Panc1 (cell line): ENCODE data around the gene TMEM201. TPM values are rescaled to one million over a fixed set of nuclear protein-coding genes. Genes with fewer than 3 reads are reported as not detected.

ENCODE experiments used
- ATAC-seq: fragments of 200-7000 bp; cut with Tn5 transposase; 2 replicates; pipeline ENCODE4 v1.9.1; 2020; ENCODE audit warnings: mild to moderate bottlenecking, moderate library complexity
- BruUV-seq: library from RNA; stranded (reverse); fragments of 400-500 nt; replicated peaks from 2 replicates; lab custom pipeline; 2021; lab: Mats Ljungman, UMichigan
- CTCF ChIA-PET: fragments of 300-600 bp; sonication (Branson Sonifier 250); formaldehyde crosslinking; loops from one replicate; lab custom pipeline; 2022; ENCODE audit warnings: antibody characterized with exemption; lab: Charles Lee
- POLR2A ChIA-PET: fragments of 300-600 bp; sonication (Branson Sonifier 250); formaldehyde crosslinking; loops from one replicate; lab custom pipeline; 2022; ENCODE audit warnings: antibody characterized with exemption; lab: Charles Lee
- DNase-seq: peaks from one replicate; pipeline ENCODE4 v3.0.0-alpha.2; 2010; ENCODE audit warnings: low read depth, low spot score
- H3K27ac ChIP-seq: 2 replicates; pipeline ENCODE4 v1.5.1; 2011; ENCODE audit warnings: mild to moderate bottlenecking, low read length, inconsistent platforms
- H3K27me3 ChIP-seq: fragments of 200-500 bp; sonication (Bioruptor generic); 2 replicates; pipeline ENCODE4 v1.6.0; 2014; ENCODE audit warnings: low read length, inconsistent platforms; ENCODE audit not compliant: control insufficient read depth, insufficient read depth
- H3K36me3 ChIP-seq: fragments of 200-500 bp; sonication (Bioruptor generic); 2 replicates; pipeline ENCODE4 v1.5.1; 2014; ENCODE audit warnings: inconsistent platforms, mild to moderate bottlenecking, low read length, moderate library complexity; ENCODE audit not compliant: control insufficient read depth, insufficient read depth
- H3K4me1 ChIP-seq: 2 replicates; pipeline ENCODE4 v1.5.1; 2011; ENCODE audit warnings: inconsistent platforms, mild to moderate bottlenecking, low read length, moderate library complexity; ENCODE audit not compliant: control insufficient read depth, insufficient read depth
- H3K4me3 ChIP-seq, 2 experiments: 2 replicates each; pipeline ENCODE4 v1.5.1; 2011 to 2012; ENCODE audit warnings: low read depth in 2 of 2, low read length in 2 of 2, mild to moderate bottlenecking in 2 of 2, inconsistent platforms in 1 of 2, moderate library complexity in 1 of 2
- H3K9me3 ChIP-seq: fragments of 200-500 bp; sonication (Bioruptor generic); 2 replicates; pipeline ENCODE4 v1.5.1; 2014; ENCODE audit warnings: low read depth, mild to moderate bottlenecking, inconsistent platforms, low read length, moderate library complexity; ENCODE audit not compliant: control insufficient read depth, insufficient read depth
- POLR2AphosphoS5 ChIP-seq: IDR thresholded peaks from 2 replicates; pipeline ENCODE4 v1.6.1; 2012; ENCODE audit warnings: mild to moderate bottlenecking, low read depth, low read length, moderate library complexity
- REST ChIP-seq, 2 experiments: IDR thresholded peaks; 2 replicates each; pipeline ENCODE4 v1.6.1; 2011 to 2012; ENCODE audit warnings: low read depth in 2 of 2, control low read depth in 1 of 2, low read length in 1 of 2, mild to moderate bottlenecking in 1 of 2, moderate library complexity in 1 of 2; ENCODE audit not compliant: insufficient read depth in 1 of 2
- SIN3A ChIP-seq: IDR thresholded peaks from 2 replicates; pipeline ENCODE4 v1.6.1; 2012; ENCODE audit warnings: low read depth, mild to moderate bottlenecking, low read length, moderate library complexity, borderline replicate concordance; ENCODE audit not compliant: insufficient read depth
- TCF7L2 ChIP-seq: IDR thresholded peaks from 2 replicates; pipeline ENCODE4 v1.6.1; 2011; ENCODE audit warnings: mild to moderate bottlenecking, low read depth, low read length, inconsistent platforms
- in situ Hi-C: cut with HindIII; loops from 2 replicates; pipeline ENCODE4 v1.10.0; 2016; ENCODE audit warnings: low sequenced_read_pairs, low pct_unique_long_range_greater_than_20kb
- intact Hi-C: fragments of 100-400 bp; cut with micrococcal nuclease; formaldehyde crosslinking; loops from one replicate; pipeline ENCODE4 v1.10.0; 2022; ENCODE audit not compliant: unreplicated experiment
- total RNA-seq: library from RNA; stranded (reverse); gene quantifications from one replicate; pipeline ENCODE4 v1.2.1, GENCODE V29; 2021; ENCODE audit not compliant: unreplicated experiment
- TF ChIP-seq, protein P1 (sequence below): fragments of 450-650 bp; IDR thresholded peaks from 2 replicates; pipeline ENCODE4 v1.5.1; 2017; ENCODE audit warnings: mild to moderate bottlenecking

Gene TMEM201
- total RNA-seq, 1 experiment from 2014 or later = 26.5 TPM

GRCh38 chr1:9634582-9634981 lies 45.9 kb downstream of the TMEM201 start:
- H3K36me3 ChIP-seq = no peaks in the 10 kb centered on the region
- no peak overlapping the region for H3K27ac ChIP-seq
- DNase-seq = no peak
- intact Hi-C loops = no loop called here
- no peak overlapping the region for H3K4me3 ChIP-seq
- H3K4me1 ChIP-seq = no peaks in the 10 kb centered on the region
- BruUV-seq = no TSS peak
- TF ChIP-seq SIN3A (no peak), TCF7L2 (no peak), POLR2AphosphoS5 (no peak)
- ATAC-seq = no peak
- CTCF ChIA-PET = interaction anchor here (0.6 kb wide), 1 partner anchor 11 kb away, joined by 12 read pairs; no protein-coding TSS in a partner anchor
- in situ Hi-C loops = no loop called here
- H3K9me3 ChIP-seq = no peaks in the 10 kb centered on the region
- no peaks in the 10 kb centered on the region for H3K27me3 ChIP-seq
- POLR2A ChIA-PET = no interaction called here

- BruUV-seq = no TSS peak
- Histone ChIP-seq H3K27ac (no peak overlapping the region), H3K9me3 (no peaks in the 10 kb centered on the region), H3K4me3 (no peak overlapping the region), H3K4me1 (no peaks in the 10 kb centered on the region), H3K36me3 (no peaks in the 10 kb centered on the region), H3K27me3 (no peaks in the 10 kb centered on the region)
- in situ Hi-C loops = no loop called here
- ChIA-PET CTCF (no interaction called here), POLR2A (no interaction called here)
- no peak for TF ChIP-seq POLR2AphosphoS5
- TF ChIP-seq, protein P1, sequence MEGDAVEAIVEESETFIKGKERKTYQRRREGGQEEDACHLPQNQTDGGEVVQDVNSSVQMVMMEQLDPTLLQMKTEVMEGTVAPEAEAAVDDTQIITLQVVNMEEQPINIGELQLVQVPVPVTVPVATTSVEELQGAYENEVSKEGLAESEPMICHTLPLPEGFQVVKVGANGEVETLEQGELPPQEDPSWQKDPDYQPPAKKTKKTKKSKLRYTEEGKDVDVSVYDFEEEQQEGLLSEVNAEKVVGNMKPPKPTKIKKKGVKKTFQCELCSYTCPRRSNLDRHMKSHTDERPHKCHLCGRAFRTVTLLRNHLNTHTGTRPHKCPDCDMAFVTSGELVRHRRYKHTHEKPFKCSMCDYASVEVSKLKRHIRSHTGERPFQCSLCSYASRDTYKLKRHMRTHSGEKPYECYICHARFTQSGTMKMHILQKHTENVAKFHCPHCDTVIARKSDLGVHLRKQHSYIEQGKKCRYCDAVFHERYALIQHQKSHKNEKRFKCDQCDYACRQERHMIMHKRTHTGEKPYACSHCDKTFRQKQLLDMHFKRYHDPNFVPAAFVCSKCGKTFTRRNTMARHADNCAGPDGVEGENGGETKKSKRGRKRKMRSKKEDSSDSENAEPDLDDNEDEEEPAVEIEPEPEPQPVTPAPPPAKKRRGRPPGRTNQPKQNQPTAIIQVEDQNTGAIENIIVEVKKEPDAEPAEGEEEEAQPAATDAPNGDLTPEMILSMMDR = no peak
- no peak for TF ChIP-seq TCF7L2
- no peak for TF ChIP-seq REST (IDR thresholded peaks at IDR 0.05; ENCODE audit: insufficient read depth in 1 of 2, low read depth in 2 of 2, low read length in 1 of 2)
- no peak for TF ChIP-seq SIN3A
- ATAC-seq (no peak), DNase-seq (no peak)
- intact Hi-C loops = no loop called here
Observed at GRCh38 chr1:9639227-9639626, 50.5 kb downstream of the TMEM201 start.
